ENCODE results near the gene ALDH1A3.
A peak's percentile ranks its signal among the peaks of the same experiment; 100 is the strongest.

Gene ALDH1A3

GRCh38 chr15:100934726-100935125, 55.1 kb downstream of the ALDH1A3 start:
- no peak for TF ChIP-seq Cebpa-rat (IDR thresholded peaks at IDR 0.05)
- H3K9me3 ChIP-seq (replicated peaks in 1 of 11) = peaks cover 0 to 4% (median 0%) of the 10 kb centered on the region in 11 experiments; a peak in 1 of 22 replicates
- H3K27me3 ChIP-seq = no peaks in the 10 kb centered on the region
- peaks cover 31 to 64% (median 52%) of the 10 kb centered on the region in 10 experiments for H3K4me1 ChIP-seq
- peak overlapping the region; percentile 29 to 84 (median 57) for H3K4me2 ChIP-seq
- H3K9ac ChIP-seq = peak overlapping the region in 1 of 11 experiments; percentile 51; a peak in 2 of 22 replicates
- H3K4me3 ChIP-seq = no peak overlapping the region
- H4K20me1 ChIP-seq = no peaks in the 10 kb centered on the region; a peak in 1 of 22 replicates
- peak overlapping the region in 9 of 11 experiments; percentile 33 to 76 (median 58); a peak in 17 of 22 replicates for H3K27ac ChIP-seq
- H3K36me3 ChIP-seq = no peaks in the 10 kb centered on the region

GRCh38 chr15:100937171-100937570, 57.5 kb downstream of the ALDH1A3 start:
- Histone ChIP-seq H3K4me1 (peaks cover 37 to 62% (median 47%) of the 10 kb centered on the region in 10 experiments), H3K9me3 (replicated peaks in 1 of 11) (peaks cover 0 to 8% (median 0%) of the 10 kb centered on the region in 11 experiments; a peak in 2 of 22 replicates), H3K27me3 (no peaks in the 10 kb centered on the region), H3K4me2 (no peak overlapping the region), H3K36me3 (no peaks in the 10 kb centered on the region), H3K4me3 (no peak overlapping the region), H3K9ac (no peak overlapping the region), H4K20me1 (no peaks in the 10 kb centered on the region; a peak in 1 of 22 replicates), H3K27ac (no peak overlapping the region)
- no peak for TF ChIP-seq Cebpa-rat (IDR thresholded peaks at IDR 0.05)

GRCh38 chr15:100939791-100940190, 60.2 kb downstream of the ALDH1A3 start:
- H3K27ac ChIP-seq = no peak overlapping the region
- no peaks in the 10 kb centered on the region for H3K36me3 ChIP-seq
- H3K4me1 ChIP-seq = peaks cover 39 to 60% (median 46%) of the 10 kb centered on the region in 10 experiments
- no peaks in the 10 kb centered on the region for H4K20me1 ChIP-seq
- TF ChIP-seq Cebpa-rat (IDR thresholded peaks at IDR 0.05) = no peak
- peaks cover 0 to 8% (median 0%) of the 10 kb centered on the region in 11 experiments; a peak in 2 of 22 replicates for H3K9me3 ChIP-seq (replicated peaks in 1 of 11)
- H3K4me3 ChIP-seq = no peak overlapping the region
- H3K4me2 ChIP-seq = peak overlapping the region in 4 of 11 experiments; percentile 2 to 25 (median 8); a peak in 1 of 22 replicates
- H3K27me3 ChIP-seq = no peaks in the 10 kb centered on the region
- H3K9ac ChIP-seq = no peak overlapping the region

GRCh38 chr15:100940767-100941379, 61.2 kb downstream of the ALDH1A3 start:
- Histone ChIP-seq H4K20me1 (no peaks in the 10 kb centered on the region), H3K4me2 (peak overlapping the region; percentile 36 to 66 (median 50); a peak in 21 of 22 replicates), H3K27ac (peak overlapping the region in 4 of 11 experiments; percentile 24 to 54 (median 33); a peak in 5 of 22 replicates), H3K36me3 (no peaks in the 10 kb centered on the region), H3K9ac (no peak overlapping the region), H3K9me3 (replicated peaks in 1 of 11) (peaks cover 0 to 4% (median 0%) of the 10 kb centered on the region in 11 experiments; a peak in 2 of 22 replicates), H3K4me1 (peaks cover 34 to 50% (median 40%) of the 10 kb centered on the region in 10 experiments), H3K4me3 (no peak overlapping the region), H3K27me3 (no peaks in the 10 kb centered on the region)
- no peak for TF ChIP-seq Cebpa-rat (IDR thresholded peaks at IDR 0.05)

GRCh38 chr15:100941536-100941935, 61.9 kb downstream of the ALDH1A3 start:
- H3K4me3 ChIP-seq = no peak overlapping the region
- H3K27me3 ChIP-seq = no peaks in the 10 kb centered on the region
- TF ChIP-seq Cebpa-rat (IDR thresholded peaks at IDR 0.05) = no peak
- H3K36me3 ChIP-seq = no peaks in the 10 kb centered on the region
- peak overlapping the region in 4 of 11 experiments; percentile 32 to 54 (median 39); a peak in 5 of 22 replicates for H3K27ac ChIP-seq
- peaks cover 0 to 4% (median 0%) of the 10 kb centered on the region in 11 experiments; a peak in 1 of 22 replicates for H3K9me3 ChIP-seq (replicated peaks in 1 of 11)
- H3K4me1 ChIP-seq = peaks cover 34 to 50% (median 40%) of the 10 kb centered on the region in 10 experiments
- peak overlapping the region; percentile 36 to 66 (median 50) for H3K4me2 ChIP-seq
- no peak overlapping the region for H3K9ac ChIP-seq
- no peaks in the 10 kb centered on the region for H4K20me1 ChIP-seq

GRCh38 chr15:100942656-100943425, 63.2 kb downstream of the ALDH1A3 start:
- Histone ChIP-seq H3K27me3 (no peaks in the 10 kb centered on the region), H4K20me1 (no peaks in the 10 kb centered on the region), H3K4me2 (peak overlapping the region; percentile 2 to 58 (median 43); a peak in 20 of 22 replicates), H3K4me3 (no peak overlapping the region), H3K9me3 (replicated peaks in 1 of 11) (peaks cover 0 to 4% (median 0%) of the 10 kb centered on the region in 11 experiments; a peak in 1 of 22 replicates), H3K9ac (no peak overlapping the region), H3K36me3 (no peaks in the 10 kb centered on the region), H3K27ac (peak overlapping the region in 2 of 11 experiments; percentile 23 to 43; a peak in 2 of 22 replicates), H3K4me1 (peaks cover 34 to 43% (median 40%) of the 10 kb centered on the region in 10 experiments)
- TF ChIP-seq Cebpa-rat (IDR thresholded peaks at IDR 0.05) = no peak

GRCh38 chr15:100944244-100944895, 64.7 kb downstream of the ALDH1A3 start:
- no peak overlapping the region for H3K9ac ChIP-seq
- H3K4me3 ChIP-seq = no peak overlapping the region
- H3K36me3 ChIP-seq = no peaks in the 10 kb centered on the region
- no peak for TF ChIP-seq Cebpa-rat (IDR thresholded peaks at IDR 0.05)
- H4K20me1 ChIP-seq = no peaks in the 10 kb centered on the region
- H3K4me1 ChIP-seq = peaks cover 34 to 54% (median 41%) of the 10 kb centered on the region in 10 experiments
- no peaks in the 10 kb centered on the region for H3K27me3 ChIP-seq
- no peak overlapping the region for H3K27ac ChIP-seq
- H3K4me2 ChIP-seq = peak overlapping the region in 7 of 11 experiments; percentile 13 to 58 (median 44); a peak in 5 of 22 replicates
- H3K9me3 ChIP-seq (replicated peaks in 1 of 11) = peaks cover 0 to 4% (median 0%) of the 10 kb centered on the region in 11 experiments; a peak in 1 of 22 replicates

GRCh38 chr15:100944986-100945385, 65.4 kb downstream of the ALDH1A3 start:
- H3K4me1 ChIP-seq = peaks cover 34 to 56% (median 39%) of the 10 kb centered on the region in 10 experiments
- H3K9me3 ChIP-seq (replicated peaks in 1 of 11) = peaks cover 0 to 4% (median 0%) of the 10 kb centered on the region in 11 experiments; a peak in 1 of 22 replicates
- no peak overlapping the region for H3K4me2 ChIP-seq
- H3K4me3 ChIP-seq = no peak overlapping the region
- H3K9ac ChIP-seq = no peak overlapping the region
- H3K27ac ChIP-seq = no peak overlapping the region
- H3K27me3 ChIP-seq = no peaks in the 10 kb centered on the region
- no peaks in the 10 kb centered on the region for H3K36me3 ChIP-seq
- no peaks in the 10 kb centered on the region for H4K20me1 ChIP-seq
- no peak for TF ChIP-seq Cebpa-rat (IDR thresholded peaks at IDR 0.05)

All from BLaER1 treated with 17β-estradiol and CSF1 and Interleukin-3, amounts not matched to agents 10 nM and 100 nM (cell line).